HL-60/S4 (cell line): ENCODE measurements around the gene PCDHGA6.
"Not testable (repeated sequence)": the region's sequence is repeated elsewhere in the genome, so short reads cannot be mapped to it uniquely, and the experiment has no call there.

ENCODE experiments used
- in situ Hi-C: fragments of 300-500 bp; cut with MboI; formaldehyde crosslinking; loops from 2 replicates; pipeline ENCODE4 v1.14.3; 2022; ENCODE audit warnings: low sequenced_read_pairs

The PCDHGA6 gene

DNA sequence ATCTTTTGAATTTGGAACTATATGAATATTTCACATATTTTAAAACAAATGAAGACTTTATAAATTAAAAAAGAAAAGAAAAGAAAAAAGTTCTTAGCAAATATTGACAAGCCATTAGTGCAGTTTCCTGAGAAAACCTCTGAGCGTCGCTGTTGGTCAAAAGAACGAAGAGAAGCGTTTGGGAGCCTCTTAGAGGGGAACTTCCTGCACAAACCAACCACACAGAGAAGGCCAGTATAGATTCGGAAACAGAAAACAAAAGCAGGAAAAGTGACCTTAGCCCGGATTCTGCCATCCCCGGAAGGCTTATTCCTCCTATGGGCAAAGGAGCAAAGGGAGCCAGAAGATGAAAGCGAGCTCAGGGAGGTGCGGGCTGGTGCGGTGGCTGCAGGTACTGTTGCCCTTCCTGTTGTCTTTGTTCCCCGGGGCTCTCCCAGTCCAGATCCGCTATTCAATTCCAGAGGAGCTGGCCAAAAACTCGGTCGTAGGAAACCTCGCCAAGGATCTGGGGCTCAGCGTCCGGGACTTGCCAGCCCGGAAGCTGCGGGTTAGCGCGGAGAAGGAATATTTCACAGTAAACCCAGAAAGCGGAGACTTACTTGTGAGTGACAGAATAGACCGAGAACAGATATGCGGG lies 13.8 kb upstream of the PCDHGA6 start, which contains the start of gene PCDHGB2:
Gene PCDHGB2 (plus strand): TSS at position 205 of the 637 bp plus-strand sequence. CDS start 142 bp downstream, at position 347.
- in situ Hi-C loops = no loop called here

DNA sequence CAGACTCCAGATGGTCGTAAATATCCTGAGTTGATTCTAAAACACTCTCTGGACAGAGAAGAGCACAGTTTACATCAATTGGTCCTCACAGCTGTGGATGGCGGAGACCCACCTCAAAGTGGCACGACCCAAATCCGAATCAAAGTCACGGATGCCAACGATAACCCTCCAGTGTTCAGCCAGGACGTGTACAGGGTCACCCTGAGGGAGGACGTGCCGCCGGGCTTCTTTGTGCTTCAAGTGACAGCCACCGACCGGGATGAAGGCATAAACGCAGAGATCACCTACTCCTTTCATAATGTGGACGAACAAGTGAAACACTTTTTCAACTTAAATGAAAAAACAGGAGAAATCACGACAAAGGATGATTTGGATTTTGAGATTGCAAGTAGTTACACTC lies 13.0 kb upstream of the PCDHGA6 start:
- in situ Hi-C loops = no loop called here

DNA sequence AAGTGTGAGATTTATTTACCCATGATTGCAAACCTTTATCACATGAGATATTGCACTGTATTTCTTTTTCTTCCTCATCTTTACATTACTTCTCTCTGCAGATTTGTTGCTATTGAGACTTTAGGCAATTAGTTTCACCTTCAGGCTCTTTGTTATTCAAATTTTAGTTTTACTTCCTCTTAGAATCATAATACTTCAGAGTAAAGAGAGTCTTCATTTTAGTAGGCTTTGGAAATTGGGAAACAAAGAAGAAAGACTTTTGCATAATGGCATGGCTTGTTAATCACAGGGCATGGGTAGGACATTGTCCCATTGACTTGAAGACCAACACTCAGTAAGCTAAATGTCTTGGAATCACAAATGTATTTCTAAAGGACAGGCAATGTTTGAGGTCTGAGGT lies 11.0 kb upstream of the PCDHGA6 start:
- in situ Hi-C loops = no loop called here

DNA sequence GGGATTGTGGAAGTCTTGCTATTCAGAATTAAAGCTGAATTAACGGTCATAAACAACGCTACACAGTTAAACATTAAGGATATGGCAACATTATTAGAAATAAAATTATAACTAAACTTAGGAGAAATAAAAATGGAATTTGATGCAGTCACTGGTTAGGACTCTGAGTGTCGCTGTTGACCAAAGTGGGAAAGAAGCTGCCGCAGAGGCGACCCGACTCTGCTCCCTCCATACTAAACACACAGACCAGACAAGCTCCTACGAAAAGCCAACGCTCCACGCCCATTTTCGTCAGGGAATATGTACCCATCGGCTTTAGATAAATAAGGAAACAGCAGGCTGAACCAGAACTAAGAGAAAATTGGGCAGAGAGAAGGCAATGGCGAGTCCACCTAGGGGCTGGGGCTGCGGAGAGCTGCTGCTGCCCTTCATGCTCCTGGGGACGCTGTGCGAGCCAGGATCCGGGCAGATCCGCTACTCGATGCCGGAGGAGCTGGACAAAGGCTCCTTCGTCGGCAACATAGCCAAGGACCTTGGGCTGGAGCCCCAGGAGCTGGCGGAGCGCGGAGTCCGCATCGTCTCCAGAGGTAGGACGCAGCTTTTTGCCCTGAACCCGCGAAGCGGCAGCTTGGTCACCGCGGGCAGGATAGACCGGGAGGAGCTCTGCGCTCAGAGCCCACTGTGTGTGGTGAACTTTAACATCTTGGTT lies 9.6 kb upstream of the PCDHGA6 start, which contains the start of gene PCDHGA5:
Gene PCDHGA5 (plus strand): TSS at position 211 of the 709 bp plus-strand sequence. CDS start 169 bp downstream, at position 380.
- in situ Hi-C loops = no loop called here

DNA sequence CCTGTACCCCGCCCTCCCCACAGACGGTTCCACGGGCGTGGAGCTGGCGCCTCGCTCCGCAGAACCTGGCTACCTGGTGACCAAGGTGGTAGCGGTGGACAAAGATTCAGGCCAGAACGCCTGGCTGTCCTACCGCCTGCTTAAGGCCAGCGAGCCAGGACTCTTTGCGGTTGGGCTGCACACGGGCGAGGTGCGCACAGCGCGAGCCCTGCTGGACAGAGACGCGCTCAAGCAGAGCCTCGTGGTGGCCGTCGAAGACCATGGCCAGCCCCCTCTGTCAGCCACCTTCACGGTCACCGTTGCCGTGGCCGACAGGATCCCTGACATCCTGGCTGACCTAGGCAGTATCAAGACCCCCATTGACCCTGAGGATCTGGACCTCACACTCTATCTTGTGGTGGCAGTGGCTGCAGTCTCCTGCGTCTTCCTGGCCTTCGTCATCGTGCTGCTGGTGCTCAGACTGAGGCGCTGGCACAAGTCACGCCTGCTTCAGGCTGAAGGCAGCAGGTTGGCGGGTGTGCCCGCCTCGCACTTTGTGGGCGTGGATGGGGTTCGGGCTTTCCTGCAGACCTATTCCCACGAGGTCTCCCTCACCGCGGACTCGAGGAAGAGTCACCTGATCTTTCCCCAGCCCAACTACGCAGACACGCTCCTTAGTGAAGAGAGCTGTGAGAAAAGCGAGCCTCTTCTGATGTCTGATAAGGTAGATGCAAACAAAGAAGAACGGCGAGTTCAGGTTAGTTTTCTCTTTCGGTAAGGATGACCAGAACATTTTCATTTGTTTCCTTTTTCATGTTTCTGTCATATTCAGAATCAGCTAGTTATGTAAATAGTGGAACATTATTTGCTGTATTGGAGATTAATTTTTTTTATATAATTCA lies 7.4 kb upstream of the PCDHGA6 start:
- in situ Hi-C loops = no loop called here

DNA sequence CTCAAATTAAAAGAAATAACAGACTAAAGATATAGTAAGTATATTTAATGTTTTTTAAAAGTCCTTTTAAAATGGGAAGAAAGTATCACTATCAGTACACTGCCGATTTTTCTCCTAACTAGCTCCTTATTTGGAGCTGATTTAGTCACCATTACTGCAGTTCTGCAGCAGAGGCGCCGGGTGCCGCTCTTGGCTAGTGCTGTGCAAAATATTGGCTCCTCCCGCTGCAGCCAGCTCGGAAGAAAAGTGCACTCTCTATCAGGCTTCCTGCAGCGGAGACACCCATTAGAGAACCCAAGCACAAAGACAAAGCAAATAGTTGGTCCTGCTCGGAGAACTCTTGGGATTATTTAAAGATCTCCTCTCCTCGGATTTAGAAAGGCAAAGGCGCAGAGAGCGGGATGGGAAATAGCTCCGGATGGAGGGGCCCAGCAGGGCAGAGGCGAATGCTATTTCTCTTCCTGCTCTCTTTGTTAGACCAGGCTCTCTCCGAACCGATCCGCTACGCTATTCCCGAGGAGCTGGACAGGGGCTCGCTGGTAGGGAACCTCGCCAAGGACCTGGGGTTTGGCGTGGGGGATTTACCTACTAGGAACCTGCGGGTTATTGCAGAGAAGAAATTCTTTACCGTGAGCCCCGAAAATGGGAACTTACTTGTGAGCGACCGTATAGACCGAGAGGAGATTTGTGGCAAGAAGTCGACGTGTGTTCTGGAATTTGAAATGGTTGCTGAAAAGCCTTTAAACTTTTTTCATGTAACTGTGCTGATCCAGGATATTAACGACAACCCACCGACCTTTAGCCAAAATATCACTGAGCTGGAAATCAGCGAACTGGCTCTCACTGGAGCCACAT lies 3.5 kb upstream of the PCDHGA6 start, which contains the start of gene PCDHGB3:
Gene PCDHGB3 (plus strand): TSS at position 249 of the 855 bp plus-strand sequence. CDS start 153 bp downstream, at position 402.
- in situ Hi-C loops = no loop called here

DNA sequence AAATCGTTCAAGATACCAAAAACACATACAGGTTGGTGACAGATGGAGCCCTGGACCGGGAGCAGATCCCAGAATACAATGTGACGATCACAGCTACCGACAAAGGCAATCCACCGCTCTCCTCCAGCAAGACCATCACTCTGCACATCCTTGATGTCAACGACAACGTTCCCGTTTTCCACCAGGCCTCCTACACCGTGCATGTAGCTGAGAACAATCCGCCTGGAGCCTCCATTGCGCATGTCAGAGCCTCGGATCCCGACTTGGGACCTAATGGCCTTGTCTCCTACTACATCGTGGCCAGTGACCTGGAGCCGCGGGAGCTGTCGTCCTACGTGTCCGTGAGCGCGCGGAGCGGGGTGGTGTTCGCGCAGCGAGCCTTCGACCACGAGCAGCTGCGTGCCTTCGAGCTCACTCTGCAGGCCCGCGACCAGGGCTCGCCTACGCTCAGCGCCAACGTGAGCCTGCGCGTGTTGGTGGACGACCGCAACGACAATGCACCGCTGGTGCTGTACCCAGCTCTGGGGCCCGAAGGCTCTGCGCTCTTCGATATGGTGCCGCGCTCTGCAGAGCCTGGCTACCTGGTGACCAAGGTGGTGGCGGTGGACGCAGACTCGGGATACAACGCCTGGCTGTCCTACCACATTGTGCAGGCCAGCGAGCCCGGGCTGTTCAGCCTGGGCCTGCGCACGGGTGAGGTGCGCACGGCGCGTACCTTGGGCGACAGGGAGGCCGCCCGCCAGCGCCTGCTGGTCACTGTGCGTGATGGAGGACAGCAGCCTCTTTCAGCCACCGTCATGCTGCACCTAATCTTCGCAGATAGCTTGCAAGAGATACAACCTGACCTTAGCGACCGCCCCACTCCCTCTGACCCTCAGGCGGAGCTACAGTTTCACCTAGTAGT lies 1.9 kb upstream of the PCDHGA6 start:
- in situ Hi-C loops = no loop called here

DNA sequence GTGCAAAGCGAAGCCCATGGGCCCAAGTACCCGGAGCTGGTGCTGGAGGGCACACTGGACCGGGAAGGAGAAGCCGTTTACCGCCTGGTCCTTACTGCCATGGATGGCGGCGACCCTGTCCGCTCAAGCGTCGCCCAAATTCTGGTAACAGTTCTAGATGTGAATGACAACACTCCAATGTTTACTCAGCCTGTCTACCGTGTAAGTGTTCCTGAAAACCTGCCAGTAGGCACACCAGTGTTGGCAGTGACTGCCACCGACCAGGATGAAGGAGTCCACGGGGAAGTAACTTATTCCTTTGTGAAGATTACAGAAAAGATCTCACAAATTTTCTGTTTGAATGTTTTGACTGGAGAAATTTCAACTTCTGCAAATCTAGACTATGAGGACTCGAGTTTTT lies 936 bp downstream of the PCDHGA6 start:
- in situ Hi-C loops = no loop called here

DNA sequence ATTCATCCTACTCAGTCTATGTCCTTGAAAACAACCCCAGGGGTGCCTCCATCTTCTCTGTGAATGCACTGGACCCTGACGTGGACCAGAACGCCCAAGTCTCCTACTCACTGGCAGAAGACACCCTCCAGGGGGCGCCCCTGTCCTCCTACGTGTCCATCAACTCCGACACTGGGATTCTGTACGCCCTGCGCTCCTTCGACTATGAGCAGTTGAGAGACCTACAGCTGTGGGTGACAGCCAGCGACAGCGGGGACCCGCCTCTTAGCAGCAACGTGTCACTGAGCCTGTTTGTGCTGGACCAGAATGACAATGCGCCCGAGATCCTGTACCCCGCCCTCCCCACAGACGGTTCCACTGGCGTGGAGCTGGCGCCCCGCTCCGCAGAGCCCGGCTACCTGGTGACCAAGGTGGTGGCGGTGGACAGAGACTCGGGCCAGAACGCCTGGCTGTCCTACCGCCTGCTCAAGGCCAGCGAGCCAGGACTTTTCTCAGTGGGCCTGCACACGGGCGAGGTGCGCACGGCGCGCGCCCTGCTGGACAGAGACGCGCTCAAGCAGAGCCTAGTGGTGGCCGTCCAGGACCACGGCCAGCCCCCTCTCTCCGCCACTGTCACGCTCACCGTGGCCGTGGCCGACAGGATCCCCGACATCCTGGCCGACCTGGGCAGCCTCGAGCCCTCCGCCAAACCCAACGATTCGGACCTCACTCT lies 1.9 kb downstream of the PCDHGA6 start:
- in situ Hi-C loops = not testable (repeated sequence)

DNA sequence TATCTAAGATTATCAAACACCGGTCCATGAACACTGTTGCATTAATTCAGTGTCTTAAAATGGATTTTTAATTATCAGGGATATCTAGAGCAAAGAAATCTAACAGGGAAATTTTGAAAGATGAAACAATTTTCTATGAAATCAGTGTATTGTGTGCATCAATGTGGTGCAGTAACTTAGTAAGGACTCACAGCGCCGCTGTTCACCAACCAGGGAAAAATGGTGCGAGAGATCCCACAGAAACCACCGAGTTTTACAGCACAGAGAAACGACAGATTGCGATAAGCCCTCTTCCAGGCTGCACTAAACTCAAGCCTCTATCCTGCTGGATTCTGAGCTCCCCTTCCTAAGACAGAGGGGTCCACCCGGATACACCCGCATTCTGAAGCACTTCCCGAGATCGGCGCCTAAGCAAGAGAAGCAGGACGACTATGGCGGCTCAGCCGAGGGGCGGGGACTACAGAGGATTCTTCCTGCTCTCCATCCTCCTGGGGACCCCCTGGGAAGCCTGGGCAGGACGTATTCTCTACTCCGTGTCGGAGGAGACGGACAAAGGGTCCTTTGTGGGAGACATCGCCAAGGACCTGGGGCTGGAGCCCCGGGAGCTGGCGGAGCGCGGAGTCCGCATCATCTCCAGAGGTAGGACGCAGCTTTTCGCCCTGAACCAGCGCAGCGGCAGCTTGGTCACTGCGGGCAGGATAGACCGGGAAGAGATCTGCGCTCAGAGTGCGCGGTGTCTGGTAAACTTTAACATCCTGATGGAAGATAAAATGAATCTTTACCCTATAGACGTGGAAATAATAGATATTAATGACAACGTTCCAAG lies 9.0 kb downstream of the PCDHGA6 start, which contains the start of gene PCDHGA7:
Gene PCDHGA7 (plus strand): TSS at position 274 of the 826 bp plus-strand sequence. CDS start 158 bp downstream, at position 432.
- in situ Hi-C loops = no loop called here

DNA sequence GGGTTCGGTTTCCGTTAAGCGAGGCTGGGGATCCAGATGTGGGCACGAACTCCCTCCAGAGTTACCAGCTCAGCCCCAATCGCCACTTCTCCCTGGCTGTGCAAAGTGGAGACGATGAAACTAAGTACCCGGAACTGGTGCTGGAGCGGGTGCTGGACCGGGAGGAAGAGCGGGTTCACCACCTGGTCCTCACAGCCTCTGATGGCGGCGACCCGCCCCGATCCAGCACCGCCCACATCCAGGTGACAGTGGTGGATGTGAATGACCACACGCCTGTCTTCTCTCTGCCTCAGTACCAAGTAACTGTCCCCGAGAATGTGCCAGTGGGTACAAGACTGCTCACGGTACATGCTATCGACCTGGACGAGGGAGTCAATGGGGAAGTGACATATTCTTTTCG lies 9.7 kb downstream of the PCDHGA6 start:
- in situ Hi-C loops = no loop called here

DNA sequence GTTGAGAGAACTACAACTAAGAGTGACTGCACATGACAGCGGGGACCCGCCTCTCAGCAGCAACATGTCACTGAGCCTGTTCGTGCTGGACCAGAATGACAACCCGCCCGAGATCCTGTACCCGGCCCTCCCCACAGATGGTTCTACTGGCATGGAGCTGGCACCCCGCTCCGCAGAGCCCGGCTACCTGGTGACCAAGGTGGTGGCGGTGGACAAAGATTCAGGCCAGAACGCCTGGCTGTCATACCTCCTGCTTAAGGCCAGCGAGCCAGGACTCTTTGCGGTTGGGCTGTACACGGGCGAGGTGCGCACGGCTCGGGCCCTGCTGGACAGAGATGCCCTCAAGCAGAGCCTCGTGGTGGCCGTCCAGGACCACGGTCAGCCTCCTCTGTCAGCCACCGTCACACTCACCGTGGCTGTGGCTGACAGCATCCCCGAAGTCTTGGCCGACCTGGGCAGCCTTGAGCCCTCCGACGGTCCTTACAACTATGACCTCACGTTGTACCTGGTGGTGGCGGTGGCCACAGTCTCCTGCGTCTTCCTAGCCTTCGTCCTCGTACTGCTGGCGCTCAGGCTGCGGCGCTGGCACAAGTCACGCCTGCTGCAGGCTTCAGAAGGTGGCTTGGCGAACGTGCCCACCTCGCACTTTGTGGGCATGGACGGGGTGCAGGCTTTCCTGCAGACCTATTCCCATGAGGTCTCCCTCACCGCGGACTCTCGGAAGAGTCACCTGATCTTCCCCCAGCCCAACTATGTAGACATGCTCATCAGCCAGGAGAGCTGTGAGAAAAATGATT lies 11.0 kb downstream of the PCDHGA6 start:
- in situ Hi-C loops = no loop called here

DNA sequence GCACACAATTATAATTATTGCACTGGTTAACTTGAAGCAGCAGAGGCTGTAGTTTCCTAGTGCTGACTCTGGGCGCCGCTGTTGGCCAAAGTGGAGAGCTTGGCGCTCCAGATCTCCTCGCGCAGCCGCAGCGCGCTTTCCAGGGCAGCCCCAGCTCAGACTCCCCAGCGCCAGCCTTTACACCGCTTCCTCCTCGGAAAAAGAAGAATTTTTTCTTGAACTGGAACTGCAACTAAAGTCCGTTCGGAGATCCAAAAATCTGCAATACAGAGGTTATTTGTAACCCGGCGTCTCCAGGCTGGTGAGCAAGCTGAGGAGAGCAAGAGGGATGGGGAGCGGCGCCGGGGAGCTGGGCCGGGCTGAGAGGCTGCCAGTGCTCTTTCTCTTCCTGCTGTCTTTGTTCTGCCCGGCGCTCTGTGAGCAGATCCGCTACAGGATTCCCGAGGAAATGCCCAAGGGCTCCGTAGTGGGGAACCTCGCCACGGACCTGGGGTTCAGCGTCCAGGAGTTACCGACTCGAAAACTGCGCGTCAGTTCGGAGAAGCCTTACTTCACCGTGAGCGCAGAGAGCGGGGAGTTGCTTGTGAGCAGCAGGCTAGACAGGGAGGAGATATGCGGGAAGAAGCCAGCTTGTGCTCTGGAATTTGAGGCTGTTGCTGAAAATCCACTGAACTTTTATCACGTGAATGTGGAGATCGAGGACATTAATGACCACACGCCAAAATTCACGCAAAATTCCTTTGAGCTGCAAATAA lies 14.0 kb downstream of the PCDHGA6 start, which contains the start of gene PCDHGB4:
Gene PCDHGB4 (plus strand): TSS at position 142 of the 755 bp plus-strand sequence. CDS start 187 bp downstream, at position 329.
- in situ Hi-C loops = not testable (repeated sequence)

DNA sequence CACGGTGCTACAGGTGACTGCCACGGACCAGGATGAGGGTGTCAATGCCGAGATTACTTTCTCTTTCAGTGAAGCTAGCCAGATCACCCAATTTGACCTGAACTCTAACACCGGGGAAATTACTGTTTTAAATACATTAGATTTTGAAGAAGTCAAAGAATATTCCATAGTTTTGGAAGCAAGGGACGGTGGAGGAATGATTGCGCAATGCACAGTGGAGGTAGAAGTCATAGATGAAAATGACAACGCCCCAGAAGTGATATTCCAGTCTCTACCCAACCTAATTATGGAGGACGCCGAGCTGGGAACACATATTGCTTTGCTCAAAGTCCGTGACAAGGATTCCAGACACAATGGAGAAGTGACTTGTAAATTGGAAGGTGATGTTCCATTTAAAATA lies 15.0 kb downstream of the PCDHGA6 start:
- in situ Hi-C loops = no loop called here

DNA sequence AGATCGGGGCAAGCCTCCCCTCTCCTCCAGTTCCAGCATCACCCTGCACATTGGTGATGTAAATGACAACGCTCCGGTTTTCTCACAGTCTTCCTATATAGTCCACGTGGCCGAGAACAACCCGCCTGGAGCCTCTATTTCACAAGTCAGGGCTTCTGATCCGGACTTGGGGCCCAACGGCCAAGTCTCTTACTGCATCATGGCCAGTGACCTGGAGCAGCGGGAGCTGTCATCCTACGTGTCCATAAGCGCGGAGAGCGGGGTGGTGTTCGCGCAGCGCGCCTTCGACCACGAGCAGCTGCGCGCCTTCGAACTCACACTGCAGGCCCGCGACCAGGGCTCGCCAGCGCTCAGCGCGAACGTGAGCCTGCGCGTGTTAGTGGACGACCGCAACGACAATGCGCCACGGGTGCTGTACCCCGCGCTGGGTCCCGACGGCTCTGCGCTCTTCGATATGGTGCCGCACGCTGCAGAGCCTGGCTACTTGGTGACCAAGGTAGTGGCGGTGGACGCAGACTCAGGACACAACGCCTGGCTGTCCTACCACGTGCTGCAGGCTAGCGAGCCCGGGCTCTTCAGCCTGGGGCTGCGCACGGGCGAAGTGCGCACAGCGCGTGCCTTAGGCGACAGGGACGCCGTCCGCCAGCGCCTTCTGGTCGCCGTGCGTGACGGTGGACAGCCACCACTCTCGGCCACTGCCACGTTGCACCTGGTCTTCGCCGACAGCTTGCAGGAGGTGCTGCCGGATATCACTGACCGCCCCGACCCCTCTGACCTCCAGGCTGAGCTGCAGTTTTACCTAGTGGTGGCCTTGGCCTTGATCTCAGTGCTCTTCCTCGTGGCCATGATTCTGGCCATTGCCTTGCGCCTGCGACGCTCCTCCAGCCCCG lies 15.7 kb downstream of the PCDHGA6 start:
- in situ Hi-C loops = no loop called here
